Keratinocyte (primary cell): ENCODE measurements around the gene SEC22A. TPM values are rescaled to one million over a fixed set of nuclear protein-coding genes. Genes with fewer than 3 reads are reported as not detected.

ENCODE experiments used
- DNase-seq: peaks from one replicate; pipeline ENCODE4 v3.0.0-alpha.2; 2011; ENCODE audit warnings: low read depth, missing footprints, low spot score
- FAIRE-seq: peaks from 2 replicates; lab custom pipeline; 2011; peaks lifted over from hg19 to GRCh38; lab: Jason Lieb, UNC
- H2AFZ ChIP-seq: 2 replicates; pipeline ENCODE4 v1.6.0; 2012; ENCODE audit warnings: low read length, control low read depth, inconsistent platforms; ENCODE audit not compliant: control insufficient read depth
- H3K27ac ChIP-seq: 2 replicates; pipeline ENCODE4 v1.5.1; 2011; ENCODE audit warnings: low read length; ENCODE audit not compliant: control insufficient read depth, insufficient read depth
- H3K27me3 ChIP-seq: 3 replicates; pipeline ENCODE4 v1.6.0; 2011; ENCODE audit warnings: low read length; ENCODE audit not compliant: control insufficient read depth, insufficient read depth; ENCODE audit errors: extremely low read depth
- H3K36me3 ChIP-seq, 2 experiments: 2 replicates in 1 of 2; 3 replicates in 1 of 2; pipeline ENCODE4 v1.5.1; 2011; ENCODE audit warnings: low read length in 2 of 2, mild to moderate bottlenecking in 1 of 2; ENCODE audit not compliant: control insufficient read depth in 2 of 2, insufficient read depth in 2 of 2; ENCODE audit errors: extremely low read depth in 1 of 2
- H3K4me1 ChIP-seq: 3 replicates; pipeline ENCODE4 v1.5.1; 2011; ENCODE audit warnings: low read length; ENCODE audit not compliant: control insufficient read depth, insufficient read depth; ENCODE audit errors: extremely low read depth
- H3K4me2 ChIP-seq: 3 replicates; pipeline ENCODE4 v1.6.0; 2011; ENCODE audit warnings: low read depth, low read length; ENCODE audit not compliant: control insufficient read depth, insufficient read depth; ENCODE audit errors: extremely low read depth
- H3K4me3 ChIP-seq, 3 experiments: fragments of 200-600 bp in 1 of 3; sonication (generic) in 1 of 3; 2 replicates in 2 of 3; 3 replicates in 1 of 3; pipeline ENCODE4 v1.5.1; 2011 to 2016; ENCODE audit warnings: low read length in 3 of 3, mild to moderate bottlenecking in 3 of 3, control low read depth in 2 of 3, inconsistent platforms in 1 of 3, low read depth in 1 of 3, mixed read lengths in 1 of 3, mixed run types in 1 of 3, moderate library complexity in 1 of 3; ENCODE audit not compliant: control insufficient read depth in 2 of 3, insufficient read depth in 2 of 3; ENCODE audit errors: extremely low read depth in 1 of 3
- H3K79me2 ChIP-seq: 2 replicates; pipeline ENCODE4 v1.6.0; 2012; ENCODE audit warnings: low read length; ENCODE audit not compliant: control insufficient read depth, insufficient read depth
- H3K9ac ChIP-seq: 3 replicates; pipeline ENCODE4 v1.6.0; 2011; ENCODE audit warnings: low read length; ENCODE audit not compliant: control insufficient read depth, insufficient read depth; ENCODE audit errors: extremely low read depth
- H3K9me1 ChIP-seq: 3 replicates; pipeline ENCODE4 v1.6.0; 2011; ENCODE audit warnings: low read length; ENCODE audit not compliant: control insufficient read depth, insufficient read depth; ENCODE audit errors: extremely low read depth
- H3K9me3 ChIP-seq: 2 replicates; pipeline ENCODE4 v1.5.1; 2012; ENCODE audit warnings: low read depth, low read length; ENCODE audit not compliant: control insufficient read depth
- H4K20me1 ChIP-seq: 3 replicates; pipeline ENCODE4 v1.6.0; 2011; ENCODE audit warnings: low read length; ENCODE audit not compliant: control insufficient read depth, insufficient read depth; ENCODE audit errors: extremely low read depth
- CTCF ChIP-seq, 3 experiments: IDR thresholded peaks in 1 of 3; conservative IDR thresholded peaks in 1 of 3; optimal IDR thresholded peaks in 1 of 3; 2 replicates in 2 of 3; 3 replicates in 1 of 3; pipeline versions ENCODE3 to v1.5.1; 2011; ENCODE audit warnings: low read length in 3 of 3, mild to moderate bottlenecking in 3 of 3, moderate library complexity in 2 of 3, control low read depth in 1 of 3, inconsistent platforms in 1 of 3; ENCODE audit not compliant: insufficient read depth in 2 of 3; ENCODE audit errors: extremely low read depth in 1 of 3
- EZH2 ChIP-seq: IDR thresholded peaks from one replicate; pipeline ENCODE4 v1.6.1; 2012; ENCODE audit warnings: inconsistent platforms, mild to moderate bottlenecking, low read length, moderate library complexity
- dilution Hi-C: fragments of 300-500 bp; cut with MboI; formaldehyde crosslinking; loops from one replicate; pipeline ENCODE4 v1.7.0; 2020; ENCODE audit warnings: low sequenced_read_pairs; ENCODE audit not compliant: extremely low pct_ligation_motif_present
- polyA plus RNA-seq, 5 experiments: library from polyadenylated mRNA; depleted of rRNA in 3 of 5; stranded (reverse) in 3 of 5; stranded (forward) in 1 of 5; unstranded in 1 of 5; fragments of >200 nt; gene quantifications; 1 replicate in 1 of 5; 2 replicates in 3 of 5; 3 replicates in 1 of 5; pipeline versions ENCODE4 v1.2.1 to v1.2.3, GENCODE V29; 2011 to 2012; ENCODE audit warnings: missing spikeins in 2 of 5, low read depth in 1 of 5, low replicate concordance in 1 of 5

SEC22A gene
- polyA plus RNA-seq, 1 donor (not counting 4 experiments of a cell fraction or from before 2014, with no cell fraction given) = 32.9 TPM

GRCh38 chr3:123188058-123188457 is 13.7 kb upstream of the SEC22A start:
- TF ChIP-seq CTCF (optimal IDR thresholded peaks at IDR 0.05 in 1 of 3, IDR thresholded peaks at IDR 0.05 in 1 of 3, conservative IDR thresholded peaks at IDR 0.05 in 1 of 3; ENCODE audit: extremely low read depth in 1 of 3, insufficient read depth in 2 of 3, low read length in 3 of 3) (no peak), EZH2 (no peak)
- Histone ChIP-seq H2AFZ (no peak overlapping the region), H3K27ac (no peak overlapping the region), H3K9me3 (no peaks in the 10 kb centered on the region), H3K9me1 (no peaks in the 10 kb centered on the region), H3K4me2 (no peak overlapping the region), H3K4me1 (no peaks in the 10 kb centered on the region), H3K4me3 (no peak overlapping the region), H3K79me2 (no peaks in the 10 kb centered on the region), H3K36me3 (no peaks in the 10 kb centered on the region), H3K27me3 (no peaks in the 10 kb centered on the region), H4K20me1 (no peaks in the 10 kb centered on the region), H3K9ac (no peak overlapping the region)
- no peak for FAIRE-seq
- DNase-seq = no peak
- dilution Hi-C loops = no loop called here

GRCh38 chr3:123193448-123194101 is 8.2 kb upstream of the SEC22A start:
- no peak overlapping the region for H3K4me3 ChIP-seq
- H4K20me1 ChIP-seq = no peaks in the 10 kb centered on the region
- FAIRE-seq (no peak), DNase-seq (no peak)
- H3K27ac ChIP-seq = no peak overlapping the region
- no peak overlapping the region for H3K4me2 ChIP-seq
- H2AFZ ChIP-seq = no peak overlapping the region
- TF ChIP-seq CTCF (optimal IDR thresholded peaks at IDR 0.05 in 1 of 3, IDR thresholded peaks at IDR 0.05 in 1 of 3, conservative IDR thresholded peaks at IDR 0.05 in 1 of 3; ENCODE audit: extremely low read depth in 1 of 3, insufficient read depth in 2 of 3, low read length in 3 of 3) = no peak
- TF ChIP-seq EZH2 = no peak
- no peaks in the 10 kb centered on the region for H3K9me1 ChIP-seq
- H3K27me3 ChIP-seq = no peaks in the 10 kb centered on the region
- H3K4me1 ChIP-seq = no peaks in the 10 kb centered on the region
- no peak overlapping the region for H3K9ac ChIP-seq
- no peaks in the 10 kb centered on the region for H3K9me3 ChIP-seq
- H3K36me3 ChIP-seq = no peaks in the 10 kb centered on the region
- H3K79me2 ChIP-seq = no peaks in the 10 kb centered on the region
- dilution Hi-C loops = no loop called here
